K562 (cell line): ENCODE measurements around the gene SEC11A. TPM values are rescaled to one million over a fixed set of nuclear protein-coding genes. Genes with fewer than 3 reads are reported as not detected.

Source experiments
- ADNP ChIP-seq: fragments of 200-800 bp; sonication (Bioruptor generic); IDR thresholded peaks from 2 replicates; pipeline ENCODE4 v1.6.1; 2016; ENCODE audit warnings: missing genetic modification characterization, missing compliant biosample characterization
- BCOR ChIP-seq: fragments of 450-650 bp; IDR thresholded peaks from 2 replicates; pipeline ENCODE4 v1.6.1; 2016
- CBX2 ChIP-seq: fragments of 200-600 bp; sonication (generic); IDR thresholded peaks from one replicate; pipeline ENCODE4 v1.6.1; 2012; ENCODE audit warnings: mild to moderate bottlenecking, low read length, inconsistent platforms; ENCODE audit not compliant: insufficient read depth, poor library complexity, severe bottlenecking
- CTCF ChIP-seq, 3 experiments: IDR thresholded peaks in 2 of 3; conservative IDR thresholded peaks in 1 of 3; 2 replicates each; pipeline ENCODE4 v1.5.1; 2011 to 2012; ENCODE audit warnings: low read length in 3 of 3, mild to moderate bottlenecking in 3 of 3, control low read depth in 2 of 3, improper control_type of control experiment in 1 of 3, inconsistent platforms in 1 of 3, low read depth in 1 of 3, mixed read lengths in 1 of 3, moderate library complexity in 1 of 3; ENCODE audit not compliant: insufficient read depth in 2 of 3
- ERF ChIP-seq: fragments of 450-650 bp; formaldehyde crosslinking; IDR thresholded peaks from 2 replicates; pipeline ENCODE4 v1.4.0; 2020; ENCODE audit warnings: mild to moderate bottlenecking, mixed read lengths
- FOXM1 ChIP-seq, 2 experiments: fragments of 450-650 bp in 1 of 2; sonication (generic) in 1 of 2; formaldehyde crosslinking in 1 of 2; IDR thresholded peaks; 2 replicates each; pipeline versions ENCODE4 v1.6.1 to v1.9.0; 2017 to 2022; ENCODE audit warnings: low read depth in 2 of 2, mild to moderate bottlenecking in 2 of 2, missing genetic modification reagents in 1 of 2, moderate library complexity in 1 of 2
- FOXP1 ChIP-seq: sonication (generic); formaldehyde crosslinking; IDR thresholded peaks from 2 replicates; pipeline ENCODE4 v1.8.0; 2022; ENCODE audit warnings: mild to moderate bottlenecking, missing genetic modification reagents
- KLF10 ChIP-seq: fragments of 250-450 bp; sonication (Bioruptor Pico); IDR thresholded peaks from 2 replicates; pipeline ENCODE4 v1.6.1; 2021; ENCODE audit warnings: matching md5 sums
- MAFF ChIP-seq: IDR thresholded peaks from 2 replicates; pipeline ENCODE4 v1.6.1; 2012; ENCODE audit warnings: low read length, improper control_type of control experiment
- MBD2 ChIP-seq: sonication (generic); IDR thresholded peaks from 2 replicates; pipeline ENCODE4 v1.6.1; 2016; ENCODE audit warnings: low read depth, borderline replicate concordance
- RAD21 ChIP-seq, 2 experiments: fragments of 250-450 bp in 1 of 2; fragments of 450-650 bp in 1 of 2; sonication (Bioruptor Pico) in 1 of 2; formaldehyde crosslinking in 1 of 2; IDR thresholded peaks in 1 of 2; conservative IDR thresholded peaks in 1 of 2; 2 replicates each; pipeline versions ENCODE4 v1.4.0 to v1.8.0; 2020 to 2022; ENCODE audit warnings: mild to moderate bottlenecking in 2 of 2, moderate library complexity in 1 of 2
- STAT5B ChIP-seq: fragments of 250-450 bp; sonication (Bioruptor Pico); IDR thresholded peaks from 2 replicates; pipeline ENCODE4 v1.8.0; 2021; ENCODE audit warnings: mild to moderate bottlenecking, inconsistent platforms
- TAF15 ChIP-seq: fragments of 200-400 bp; formaldehyde crosslinking; IDR thresholded peaks from 2 replicates; pipeline ENCODE4 v1.6.1; 2017; ENCODE audit warnings: mild to moderate bottlenecking, low read depth, low read length, moderate library complexity
- TBP ChIP-seq: optimal IDR thresholded peaks from 2 replicates; pipeline ENCODE3; 2011; ENCODE audit warnings: low read depth, low read length, improper control_type of control experiment
- ZBTB12 ChIP-seq: fragments of 250-450 bp; sonication (Bioruptor Pico); IDR thresholded peaks from 2 replicates; pipeline ENCODE4 v1.4.0; 2020
- ZNF224 ChIP-seq: sonication (generic); formaldehyde crosslinking; IDR thresholded peaks from 2 replicates; pipeline ENCODE4 v1.8.0; 2022; ENCODE audit warnings: mild to moderate bottlenecking, missing genetic modification reagents
- ZNF263 ChIP-seq: sonication (generic); formaldehyde crosslinking; IDR thresholded peaks from 2 replicates; pipeline ENCODE4 v1.8.0; 2022; ENCODE audit warnings: mild to moderate bottlenecking, missing genetic modification reagents, borderline replicate concordance
- ZNF766 ChIP-seq: fragments of 200-800 bp; sonication (Bioruptor generic); conservative IDR thresholded peaks from 2 replicates; pipeline ENCODE4 v1.6.1; 2016; ENCODE audit warnings: missing genetic modification characterization, missing compliant biosample characterization
- polyA plus RNA-seq, 8 experiments: library from polyadenylated mRNA; depleted of rRNA in 4 of 8; stranded (reverse) in 5 of 8; unstranded in 3 of 8; fragments of >200 nt; fragmentation: Nextera tagmentation in 2 of 8; fragmentation: Illumina TruSeq in 1 of 8; extraction: Ambion mirVana in 2 of 8; extraction: Trizol in 1 of 8; gene quantifications; 2 replicates each; pipeline versions ENCODE4 v1.2.1 to v1.2.3, GENCODE V29; 2011 to 2014; ENCODE audit warnings: inconsistent platforms in 1 of 8, missing spikeins in 1 of 8
- total RNA-seq, 7 experiments: library from RNA; depleted of rRNA in 6 of 7; stranded (reverse); fragments of >200 nt in 6 of 7; fragmentation: Illumina TruSeq in 2 of 7; extraction: Trizol in 2 of 7; gene quantifications; 2 replicates each; pipeline versions ENCODE4 v1.2.1 to v1.2.3, GENCODE V29; 2011 to 2021; ENCODE audit warnings: low replicate concordance in 1 of 7

Gene SEC11A
- total and polyA plus RNA-seq, 9 of the 15 experiments (the other 6 are each of a cell fraction or from before 2014, with no cell fraction given): 175 to 310 (median 229) TPM

GRCh38 chr15:84734794-84735479 is 19.0 kb upstream of the SEC11A start (continued):
- no peak for TF ChIP-seq CTCF (IDR thresholded peaks at IDR 0.05 in 2 of 3, conservative IDR thresholded peaks at IDR 0.05 in 1 of 3; ENCODE audit: insufficient read depth in 2 of 3, low read depth in 1 of 3, low read length in 3 of 3)
- TF ChIP-seq FOXP1: no peak
- TF ChIP-seq BCOR: peak; percentile 79
- TF ChIP-seq FOXM1 (IDR thresholded peaks at IDR 0.05; ENCODE audit: low read depth): no peak; the same call in 1 of the 2 replicates
- no peak for TF ChIP-seq FOXM1 (CRISPR knock-in tag; IDR thresholded peaks at IDR 0.05; ENCODE audit: low read depth)
- TF ChIP-seq CBX2: no peak
- TF ChIP-seq ADNP (tag): peak; percentile 50; the same call in 1 of the 2 replicates
- peak; percentile 15; the same call in 1 of the 2 replicates for TF ChIP-seq ZNF766 (CRISPR knock-in tag)
- TF ChIP-seq TAF15: no peak
- no peak for TF ChIP-seq MAFF
- TF ChIP-seq MBD2: peak; percentile 50; the same call in 1 of the 2 replicates
- no peak for TF ChIP-seq ERF (CRISPR knock-in tag)
- TF ChIP-seq TBP: peak; percentile 51
- TF ChIP-seq KLF10 (CRISPR knock-in tag): no peak
- peak in 1 of 2 experiments; percentile 32; a peak in 3 of 4 replicates for TF ChIP-seq RAD21 (CRISPR knock-in tag; conservative IDR thresholded peaks at IDR 0.05 in 1 of 2, IDR thresholded peaks at IDR 0.05 in 1 of 2)
- TF ChIP-seq STAT5B (CRISPR knock-in tag): no peak
- no peak for TF ChIP-seq ZNF224 (CRISPR knock-in tag)
- TF ChIP-seq ZBTB12 (CRISPR knock-in tag): no peak
- TF ChIP-seq ZNF263 (CRISPR knock-in tag): no peak
